Upper lobe of left lung (tissue), 4 donors: ENCODE data around the gene TNFRSF25.

ENCODE experiments used
- CTCF ChIP-seq, 6 experiments: fragments of 450-650 bp in 4 of 6; fragments of 200-600 bp in 2 of 6; sonication (generic) in 2 of 6; IDR thresholded peaks; one replicate each; pipeline ENCODE4 v1.5.1; 2016 to 2019; ENCODE audit warnings: antibody characterized with exemption in 6 of 6
- POLR2A ChIP-seq, 4 donors: fragments of 450-650 bp; IDR thresholded peaks; one replicate each; pipeline ENCODE4 v1.5.1; 2016 to 2017; ENCODE audit warnings: antibody characterized with exemption in 4 of 4, mild to moderate bottlenecking in 2 of 4
- POLR2AphosphoS5 ChIP-seq, 2 donors: sonication (generic); formaldehyde crosslinking; IDR thresholded peaks; one replicate each; pipeline ENCODE4 v1.5.1; 2017; ENCODE audit warnings: antibody characterized with exemption in 2 of 2

GRCh38 chr1:6496890-6497214 is 30.9 kb upstream of the TNFRSF25 start:
- TF ChIP-seq CTCF (IDR thresholded peaks at IDR 0.05) (no peak), POLR2AphosphoS5 (IDR thresholded peaks at IDR 0.05) (no peak), POLR2A (IDR thresholded peaks at IDR 0.05) (no peak)
